Uterus (tissue), 2 donors: ENCODE results near the gene TMEM165.

ENCODE experiments used
- POLR2A ChIP-seq, 2 donors: fragments of 450-650 bp; IDR thresholded peaks; one replicate each; pipeline ENCODE4 v1.6.1; 2016; ENCODE audit warnings: antibody characterized with exemption in 2 of 2, mild to moderate bottlenecking in 1 of 2, moderate library complexity in 1 of 2
- TF ChIP-seq, protein P1 (sequence below), 4 experiments: fragments of 200-600 bp in 2 of 4; fragments of 450-650 bp in 2 of 4; sonication (generic) in 2 of 4; IDR thresholded peaks; one replicate each; pipeline ENCODE4 v1.5.1; 2016 to 2019; ENCODE audit warnings: antibody characterized with exemption in 4 of 4, mild to moderate bottlenecking in 2 of 4, moderate library complexity in 1 of 4

DNA sequence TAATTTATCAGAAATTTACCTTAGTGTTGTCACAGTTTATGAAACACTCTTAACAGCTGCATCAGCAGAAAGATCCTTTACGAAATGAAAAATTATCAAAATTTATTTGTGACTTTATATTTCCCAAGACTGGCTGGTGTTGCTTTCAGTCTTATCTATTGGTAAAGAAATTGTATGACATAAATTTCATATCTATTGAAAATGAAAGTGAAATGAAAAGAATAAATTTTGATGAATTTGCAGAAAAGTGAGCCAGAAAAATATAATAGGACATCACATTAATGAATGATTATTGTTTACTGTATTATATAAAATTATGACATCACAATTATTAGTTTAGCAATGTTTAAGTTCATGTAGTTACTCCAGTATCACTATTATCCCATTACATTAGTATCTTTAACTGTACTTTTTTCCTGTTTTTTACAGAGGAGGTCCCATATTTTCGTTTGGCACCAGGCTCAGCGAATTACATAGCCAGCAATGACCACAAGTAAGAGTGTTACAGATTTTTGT lies 13.2 kb upstream of the TMEM165 start:
- TF ChIP-seq, protein P1, sequence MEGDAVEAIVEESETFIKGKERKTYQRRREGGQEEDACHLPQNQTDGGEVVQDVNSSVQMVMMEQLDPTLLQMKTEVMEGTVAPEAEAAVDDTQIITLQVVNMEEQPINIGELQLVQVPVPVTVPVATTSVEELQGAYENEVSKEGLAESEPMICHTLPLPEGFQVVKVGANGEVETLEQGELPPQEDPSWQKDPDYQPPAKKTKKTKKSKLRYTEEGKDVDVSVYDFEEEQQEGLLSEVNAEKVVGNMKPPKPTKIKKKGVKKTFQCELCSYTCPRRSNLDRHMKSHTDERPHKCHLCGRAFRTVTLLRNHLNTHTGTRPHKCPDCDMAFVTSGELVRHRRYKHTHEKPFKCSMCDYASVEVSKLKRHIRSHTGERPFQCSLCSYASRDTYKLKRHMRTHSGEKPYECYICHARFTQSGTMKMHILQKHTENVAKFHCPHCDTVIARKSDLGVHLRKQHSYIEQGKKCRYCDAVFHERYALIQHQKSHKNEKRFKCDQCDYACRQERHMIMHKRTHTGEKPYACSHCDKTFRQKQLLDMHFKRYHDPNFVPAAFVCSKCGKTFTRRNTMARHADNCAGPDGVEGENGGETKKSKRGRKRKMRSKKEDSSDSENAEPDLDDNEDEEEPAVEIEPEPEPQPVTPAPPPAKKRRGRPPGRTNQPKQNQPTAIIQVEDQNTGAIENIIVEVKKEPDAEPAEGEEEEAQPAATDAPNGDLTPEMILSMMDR (IDR thresholded peaks at IDR 0.05) = no peak
- no peak for TF ChIP-seq POLR2A (IDR thresholded peaks at IDR 0.05)
